Measurements from ENCODE around the gene BAIAP3.
A peak's percentile ranks its signal among the peaks of the same experiment; 100 is the strongest.

Gene BAIAP3

GRCh38 chr16:1333854-1334700 is 632 bp downstream of the BAIAP3 start:
- no peaks in the 10 kb centered on the region for H3K36me3 ChIP-seq (ENCODE audit: insufficient read depth)
- H4K20me1 ChIP-seq (ENCODE audit: insufficient read depth), result no peaks in the 10 kb centered on the region
- no peak for TF ChIP-seq CTCF (conservative IDR thresholded peaks at IDR 0.05; ENCODE audit: low read depth, low read length)
- H3K27ac ChIP-seq, result no peak overlapping the region
- peaks cover 33% of the 10 kb centered on the region for H3K4me1 ChIP-seq (ENCODE audit: low read depth, poor library complexity, severe bottlenecking)
- H3K9ac ChIP-seq, result no peak overlapping the region
- peak overlapping the region; percentile 71; the same call in 1 of the 2 replicates for H2AFZ ChIP-seq (ENCODE audit: low read depth)
- H3K4me2 ChIP-seq, result peak overlapping the region; percentile 100
- H3K4me3 ChIP-seq (IDR thresholded peaks at IDR 0.05; ENCODE audit: insufficient read depth, low read depth, low read length), result no peak overlapping the region
- H3K27me3 ChIP-seq (ENCODE audit: insufficient read depth, low read depth), result peaks cover 61% of the 10 kb centered on the region
- no peaks in the 10 kb centered on the region for H3K79me2 ChIP-seq (ENCODE audit: insufficient read depth, low read depth)

DNA sequence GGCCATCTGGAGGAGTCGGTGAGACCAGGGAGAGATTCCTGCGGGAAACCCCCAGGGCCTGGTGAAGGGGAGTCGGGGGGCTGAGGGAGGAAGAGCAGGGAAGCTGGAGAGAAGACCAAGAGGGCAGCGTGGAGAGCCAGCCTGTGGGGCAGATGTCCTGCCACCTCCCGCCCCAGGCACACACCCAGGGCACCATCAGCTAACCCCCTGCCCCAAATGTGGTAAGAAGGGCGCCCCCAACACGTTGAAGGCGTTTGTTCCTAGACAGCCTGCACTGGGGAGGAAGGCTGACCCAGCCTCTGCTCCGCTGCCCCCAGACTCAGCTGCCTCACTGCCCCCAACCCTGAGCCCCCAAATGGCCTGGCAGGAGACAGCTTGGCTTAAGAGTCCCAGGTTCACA is 1.3 kb downstream of the BAIAP3 start:
- Histone ChIP-seq H4K20me1 (ENCODE audit: insufficient read depth) (no peaks in the 10 kb centered on the region), H3K4me1 (ENCODE audit: low read depth, poor library complexity, severe bottlenecking) (peaks cover 33% of the 10 kb centered on the region)

DNA sequence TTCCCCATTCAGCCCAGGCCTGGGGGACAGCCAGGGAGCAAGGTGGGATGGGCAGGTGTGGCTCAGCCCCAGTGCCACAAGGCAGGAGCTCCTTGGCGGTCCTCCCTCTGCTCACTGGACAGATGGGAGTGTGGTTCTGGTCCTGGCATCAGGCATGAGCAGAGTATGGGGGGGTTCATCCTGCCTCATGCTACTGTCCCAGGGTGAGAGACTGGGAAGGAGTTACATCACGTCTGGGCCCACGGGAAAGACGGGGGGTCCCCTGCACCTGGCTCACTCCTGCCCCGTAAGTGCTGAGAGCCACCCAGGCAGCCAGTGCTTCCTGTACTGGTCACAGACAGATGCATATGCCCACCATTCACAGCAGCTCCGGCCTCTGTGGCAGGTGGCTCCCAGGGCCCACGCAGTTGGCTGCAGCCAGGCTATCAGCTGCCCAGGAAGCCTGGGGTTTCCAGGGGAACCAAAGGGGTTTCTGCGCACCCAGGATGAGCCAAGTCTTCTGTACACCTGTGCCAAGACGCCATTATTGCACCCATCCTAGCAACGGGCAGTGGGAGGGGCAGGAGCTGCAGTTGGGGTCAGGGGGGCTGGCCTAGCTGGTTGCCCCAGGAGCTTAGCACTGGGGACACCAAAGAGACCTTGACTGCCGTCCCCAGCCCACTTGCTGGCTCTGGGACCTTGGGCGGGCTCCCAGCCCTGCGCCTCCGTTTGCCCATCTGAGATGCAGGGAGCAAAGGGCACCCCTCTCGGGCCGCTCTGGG is 1.9 kb downstream of the BAIAP3 start:
- H3K9ac ChIP-seq, result no peak overlapping the region
- H4K20me1 ChIP-seq (ENCODE audit: insufficient read depth), result no peaks in the 10 kb centered on the region
- peaks cover 67% of the 10 kb centered on the region for H3K27me3 ChIP-seq (ENCODE audit: insufficient read depth, low read depth)
- H3K4me3 ChIP-seq (IDR thresholded peaks at IDR 0.05; ENCODE audit: insufficient read depth, low read depth, low read length), result no peak overlapping the region
- peaks cover 33% of the 10 kb centered on the region for H3K4me1 ChIP-seq (ENCODE audit: low read depth, poor library complexity, severe bottlenecking)
- no peaks in the 10 kb centered on the region for H3K79me2 ChIP-seq (ENCODE audit: insufficient read depth, low read depth)
- no peak overlapping the region for H2AFZ ChIP-seq (ENCODE audit: low read depth)
- TF ChIP-seq CTCF (conservative IDR thresholded peaks at IDR 0.05; ENCODE audit: low read depth, low read length), result no peak; the same call in 1 of the 2 replicates
- no peak overlapping the region for H3K4me2 ChIP-seq
- H3K27ac ChIP-seq, result no peak overlapping the region
- H3K36me3 ChIP-seq (ENCODE audit: insufficient read depth), result no peaks in the 10 kb centered on the region

More for the DNA sequence above, 1.3 kb downstream of the BAIAP3 start:
- Histone ChIP-seq H3K4me3 (IDR thresholded peaks at IDR 0.05; ENCODE audit: insufficient read depth, low read depth, low read length) (no peak overlapping the region), H3K27ac (no peak overlapping the region), H3K9ac (no peak overlapping the region), H3K27me3 (ENCODE audit: insufficient read depth, low read depth) (peaks cover 67% of the 10 kb centered on the region), H3K4me2 (no peak overlapping the region), H2AFZ (ENCODE audit: low read depth) (no peak overlapping the region), H3K36me3 (ENCODE audit: insufficient read depth) (no peaks in the 10 kb centered on the region), H3K79me2 (ENCODE audit: insufficient read depth, low read depth) (no peaks in the 10 kb centered on the region)
- no peak for TF ChIP-seq CTCF (conservative IDR thresholded peaks at IDR 0.05; ENCODE audit: low read depth, low read length)

- no peaks in the 10 kb centered on the region for H4K20me1 ChIP-seq (ENCODE audit: insufficient read depth)
- no peak for TF ChIP-seq CTCF (conservative IDR thresholded peaks at IDR 0.05; ENCODE audit: low read depth, low read length)
- H3K27me3 ChIP-seq (ENCODE audit: insufficient read depth, low read depth), result peaks cover 73% of the 10 kb centered on the region
Observed at GRCh38 chr16:1335996-1336395, 2.6 kb downstream of the BAIAP3 start.

More at GRCh38 chr16:1335996-1336395, 2.6 kb downstream of the BAIAP3 start:
- Histone ChIP-seq H3K27ac (no peak overlapping the region), H3K4me1 (ENCODE audit: low read depth, poor library complexity, severe bottlenecking) (peaks cover 31% of the 10 kb centered on the region), H3K9ac (no peak overlapping the region), H2AFZ (ENCODE audit: low read depth) (no peak overlapping the region), H3K79me2 (ENCODE audit: insufficient read depth, low read depth) (no peaks in the 10 kb centered on the region), H3K36me3 (ENCODE audit: insufficient read depth) (no peaks in the 10 kb centered on the region), H3K4me2 (no peak overlapping the region), H3K4me3 (IDR thresholded peaks at IDR 0.05; ENCODE audit: insufficient read depth, low read depth, low read length) (no peak overlapping the region)

Measured in KMS-11 (cell line).